IPS-15b (cell line): ENCODE results near the gene SLC43A3.
A peak's percentile ranks its signal among the peaks of the same experiment; 100 is the strongest.

Source experiments
- H3K27me3 ChIP-seq: one replicate; pipeline ENCODE4 v1.6.1; 2013; ENCODE audit warnings: low read length; ENCODE audit not compliant: control insufficient read depth, insufficient read depth
- H3K36me3 ChIP-seq: one replicate; pipeline ENCODE4 v1.6.1; 2013; ENCODE audit warnings: low read length; ENCODE audit not compliant: control insufficient read depth, insufficient read depth
- H3K4me1 ChIP-seq: one replicate; pipeline ENCODE4 v1.6.1; 2013; ENCODE audit warnings: mild to moderate bottlenecking, low read length; ENCODE audit not compliant: control insufficient read depth, insufficient read depth
- H3K4me3 ChIP-seq: one replicate; pipeline ENCODE4 v1.5.1; 2013; ENCODE audit warnings: low read depth, low read length
- H3K9ac ChIP-seq: one replicate; pipeline ENCODE4 v1.6.1; 2013; ENCODE audit warnings: low read depth, mild to moderate bottlenecking, low read length
- H3K9me3 ChIP-seq: one replicate; pipeline ENCODE4 v1.6.1; 2013; ENCODE audit warnings: mild to moderate bottlenecking, low read length; ENCODE audit not compliant: control insufficient read depth, insufficient read depth

The SLC43A3 gene

DNA sequence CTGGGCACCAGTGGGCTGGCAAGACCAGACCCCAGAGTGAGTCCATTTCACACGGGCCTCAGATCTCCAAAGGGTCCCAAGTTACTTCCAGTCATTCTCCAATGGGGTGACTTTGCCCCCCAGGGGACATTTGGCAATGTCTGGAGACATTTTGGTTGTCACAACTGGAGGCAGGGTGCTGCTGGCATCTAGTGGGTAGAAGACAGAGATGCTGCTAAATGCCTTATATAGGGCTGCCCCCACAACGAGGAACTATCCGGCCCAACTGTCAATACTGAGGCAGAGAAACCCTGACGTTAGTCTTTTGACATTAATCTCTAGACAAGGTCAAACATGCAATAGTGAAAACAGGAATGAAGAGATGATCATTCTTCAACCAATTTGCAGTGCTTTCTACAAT is 39.8 kb upstream of the SLC43A3 start:
- Histone ChIP-seq H3K9me3 (no peaks in the 10 kb centered on the region), H3K4me3 (no peak overlapping the region), H3K27me3 (peaks cover 36% of the 10 kb centered on the region), H3K4me1 (peaks cover 24% of the 10 kb centered on the region), H3K9ac (no peak overlapping the region), H3K36me3 (peaks cover 8% of the 10 kb centered on the region)

DNA sequence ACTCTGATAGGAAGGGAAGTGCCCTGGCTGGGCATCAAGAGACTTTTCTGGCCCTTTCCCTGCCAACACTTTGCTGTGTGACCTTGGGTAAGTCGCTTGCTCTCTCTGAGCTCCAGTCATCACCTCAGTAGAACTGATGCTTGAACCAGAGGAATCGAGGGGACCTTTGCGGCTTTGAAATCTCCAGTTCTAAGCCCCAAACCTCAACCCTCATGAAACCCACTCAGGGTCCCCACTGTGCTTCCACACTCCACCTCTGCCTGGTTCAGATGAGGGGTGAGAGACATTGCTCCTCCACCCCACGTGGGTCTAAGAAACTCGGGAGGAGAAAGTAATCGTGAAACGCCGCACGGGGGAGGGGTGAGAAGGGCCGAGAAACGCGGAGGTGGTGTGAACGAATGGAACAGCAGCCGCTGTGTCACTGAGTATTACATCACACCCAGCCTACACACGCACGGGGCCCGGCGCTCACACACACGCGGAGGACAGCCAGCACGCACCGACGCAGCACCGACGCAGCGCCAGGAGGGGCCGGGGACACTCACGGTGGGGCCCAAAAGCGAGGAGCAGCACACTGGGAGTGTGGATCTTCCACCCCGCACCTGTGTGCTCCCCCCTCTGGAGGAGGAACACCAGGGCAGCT is 37.7 kb upstream of the SLC43A3 start:
- Histone ChIP-seq H3K9ac (no peak overlapping the region), H3K4me3 (peak overlapping the region; percentile 4), H3K4me1 (peaks cover 24% of the 10 kb centered on the region)

DNA sequence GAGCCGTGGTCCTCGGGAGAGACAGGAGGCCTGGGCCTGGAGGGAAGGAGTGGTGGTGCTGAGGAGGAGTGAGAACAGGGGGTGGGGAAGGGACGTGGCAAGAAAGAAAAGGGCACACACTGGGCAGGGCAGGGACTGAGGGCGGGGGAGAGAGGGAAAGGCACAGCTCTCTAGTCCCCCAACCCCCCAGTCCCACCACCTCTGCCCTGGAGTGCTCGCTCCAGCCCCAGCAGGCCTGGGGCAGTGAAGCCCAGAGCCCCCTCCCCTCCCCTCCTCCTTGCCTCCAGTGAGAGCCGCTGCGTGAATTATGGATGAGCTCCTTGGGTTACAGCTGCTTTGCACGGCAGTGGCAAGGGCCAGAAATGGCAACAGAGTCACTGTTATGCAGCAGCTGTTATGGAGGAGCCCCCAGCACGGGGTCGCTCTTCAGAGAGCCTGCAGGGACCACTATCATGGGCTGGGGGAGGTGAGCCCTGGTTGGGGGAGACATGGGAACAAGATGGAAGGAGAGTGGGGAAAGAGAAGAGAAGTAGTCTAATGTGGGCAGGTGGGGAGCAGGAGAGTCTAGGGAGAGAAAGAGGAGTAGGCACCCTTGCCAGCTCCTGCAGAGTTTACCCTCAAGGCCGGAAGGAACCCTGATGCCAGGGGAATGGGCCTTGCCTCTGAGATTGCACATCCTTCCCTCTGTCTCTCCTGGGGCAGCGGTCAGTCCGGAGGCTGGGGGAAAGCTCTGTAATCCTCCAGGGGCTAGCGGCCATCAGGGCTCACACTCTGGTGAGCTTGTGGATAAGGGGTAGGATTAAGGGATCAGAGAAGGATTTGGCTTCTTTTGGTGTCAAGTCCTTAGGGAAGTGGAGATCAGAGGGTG is 37.0 kb upstream of the SLC43A3 start:
- Histone ChIP-seq H3K9ac (no peak overlapping the region), H3K27me3 (peaks cover 50% of the 10 kb centered on the region), H3K4me1 (peaks cover 24% of the 10 kb centered on the region), H3K9me3 (no peaks in the 10 kb centered on the region), H3K36me3 (no peaks in the 10 kb centered on the region), H3K4me3 (no peak overlapping the region)

More for the DNA sequence above, 37.7 kb upstream of the SLC43A3 start:
- Histone ChIP-seq H3K27me3 (peaks cover 42% of the 10 kb centered on the region), H3K36me3 (peaks cover under 1% of the 10 kb centered on the region), H3K9me3 (no peaks in the 10 kb centered on the region)

DNA sequence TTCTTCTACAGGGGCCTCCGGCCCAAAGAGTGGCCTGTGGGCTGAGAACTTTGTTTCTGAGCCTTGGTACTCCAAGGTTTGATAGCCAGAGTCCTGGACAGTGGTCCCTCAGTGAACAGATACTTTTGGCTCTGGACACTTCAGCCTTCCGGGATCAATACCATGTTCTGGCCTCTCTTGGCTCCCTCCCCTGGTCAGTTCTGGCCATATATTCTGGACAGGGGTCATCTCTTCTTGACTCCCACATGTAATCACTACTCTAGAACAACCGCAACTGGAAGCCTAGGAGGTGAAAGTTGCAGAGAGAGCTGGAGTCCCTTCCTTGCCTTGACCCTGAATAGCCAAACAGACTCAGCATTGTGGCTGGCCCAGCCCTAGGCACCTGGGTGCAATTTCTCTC is 35.7 kb upstream of the SLC43A3 start:
- Histone ChIP-seq H3K4me3 (peak overlapping the region; percentile 10), H3K9me3 (no peaks in the 10 kb centered on the region), H3K4me1 (peaks cover 22% of the 10 kb centered on the region), H3K36me3 (no peaks in the 10 kb centered on the region), H3K27me3 (peaks cover 56% of the 10 kb centered on the region), H3K9ac (no peak overlapping the region)

DNA sequence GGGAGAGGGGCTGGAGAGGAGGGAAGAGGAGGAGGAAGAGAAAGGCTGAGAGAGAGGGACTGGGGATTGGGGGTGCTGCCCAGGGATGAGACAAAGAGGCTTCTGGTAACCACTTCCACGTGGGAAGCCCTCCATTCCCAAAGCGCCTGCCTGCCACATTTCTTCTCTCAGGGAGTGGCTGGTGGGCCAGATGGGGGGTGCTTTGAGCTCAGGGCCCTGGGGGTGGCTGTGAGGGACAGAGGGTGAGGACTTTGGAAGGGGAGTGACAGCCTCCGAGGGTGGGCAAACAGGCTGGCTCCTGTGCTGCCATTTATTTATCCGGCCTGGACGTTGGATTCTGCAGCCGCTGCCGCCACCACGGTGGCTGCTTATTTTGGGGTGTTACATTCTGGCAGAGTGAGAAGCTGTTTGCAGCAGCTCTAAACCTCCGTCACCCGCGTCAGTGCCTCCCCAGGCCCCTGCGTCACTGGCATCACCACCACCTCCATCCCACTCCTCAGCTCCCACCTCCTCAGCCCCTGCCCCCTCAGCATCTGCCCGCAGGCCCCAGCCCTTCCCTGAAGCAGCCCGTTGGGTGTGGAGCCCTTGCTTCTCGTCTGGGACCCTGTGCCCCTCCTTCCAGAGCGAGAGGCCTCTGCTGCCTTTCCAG is 35.0 kb upstream of the SLC43A3 start:
- Histone ChIP-seq H3K9ac (no peak overlapping the region), H3K4me1 (peaks cover 26% of the 10 kb centered on the region), H3K36me3 (no peaks in the 10 kb centered on the region), H3K27me3 (peaks cover 58% of the 10 kb centered on the region), H3K4me3 (peak overlapping the region; percentile 57), H3K9me3 (no peaks in the 10 kb centered on the region)

DNA sequence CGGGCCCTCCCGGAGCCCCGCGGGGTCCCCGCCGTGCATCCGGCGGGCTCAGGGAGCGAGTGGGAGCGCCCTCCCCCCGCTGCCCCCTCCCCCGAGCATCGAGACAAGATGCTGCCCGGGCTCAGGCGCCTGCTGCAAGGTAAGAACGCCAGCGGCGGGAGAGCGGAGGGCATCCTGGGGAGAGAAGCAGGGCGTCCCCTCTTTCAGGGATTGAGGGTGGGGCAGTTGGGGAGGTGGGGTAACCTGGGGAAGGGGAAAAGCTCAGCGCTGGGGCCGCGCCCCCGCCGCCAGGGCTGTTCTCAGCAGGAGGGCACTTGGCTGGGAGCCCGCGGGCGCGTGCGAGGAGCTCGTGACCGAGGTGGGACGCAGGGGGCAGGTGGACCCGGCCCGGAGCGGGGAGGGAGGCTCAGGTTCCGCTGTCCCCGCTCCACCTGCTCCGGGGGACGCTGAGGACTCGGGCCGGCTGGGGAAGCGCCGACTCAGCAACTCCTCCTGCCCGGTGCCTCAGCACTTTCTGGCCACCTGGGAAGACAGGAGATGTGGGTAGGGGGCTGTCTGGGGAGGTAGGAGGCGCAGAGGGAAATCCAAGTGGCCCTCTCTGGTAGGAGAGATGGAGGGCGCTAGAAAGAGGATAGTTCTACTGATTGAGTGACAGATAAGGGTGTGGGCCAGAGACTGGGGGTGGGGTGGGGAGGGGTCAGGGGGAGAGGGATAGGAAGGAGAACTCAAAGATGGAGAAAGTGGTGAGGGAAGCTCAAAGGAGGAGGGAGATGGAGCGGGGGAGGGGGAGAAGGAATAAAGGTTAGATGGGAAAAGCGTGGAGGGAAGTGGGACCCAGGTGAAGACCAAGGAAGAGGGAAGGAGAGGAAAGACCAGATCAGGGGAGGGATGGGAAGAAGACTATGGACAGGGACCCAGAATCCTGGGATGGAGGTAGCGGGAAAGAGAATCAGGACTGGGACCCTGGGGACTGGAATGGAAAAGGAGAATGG is 34.1 kb upstream of the SLC43A3 start:
- H3K9ac ChIP-seq, result no peak overlapping the region
- peak overlapping the region; percentile 85 for H3K4me3 ChIP-seq
- H3K27me3 ChIP-seq, result peaks cover 56% of the 10 kb centered on the region
- peaks cover 28% of the 10 kb centered on the region for H3K4me1 ChIP-seq
- H3K9me3 ChIP-seq, result no peaks in the 10 kb centered on the region
- no peaks in the 10 kb centered on the region for H3K36me3 ChIP-seq

DNA sequence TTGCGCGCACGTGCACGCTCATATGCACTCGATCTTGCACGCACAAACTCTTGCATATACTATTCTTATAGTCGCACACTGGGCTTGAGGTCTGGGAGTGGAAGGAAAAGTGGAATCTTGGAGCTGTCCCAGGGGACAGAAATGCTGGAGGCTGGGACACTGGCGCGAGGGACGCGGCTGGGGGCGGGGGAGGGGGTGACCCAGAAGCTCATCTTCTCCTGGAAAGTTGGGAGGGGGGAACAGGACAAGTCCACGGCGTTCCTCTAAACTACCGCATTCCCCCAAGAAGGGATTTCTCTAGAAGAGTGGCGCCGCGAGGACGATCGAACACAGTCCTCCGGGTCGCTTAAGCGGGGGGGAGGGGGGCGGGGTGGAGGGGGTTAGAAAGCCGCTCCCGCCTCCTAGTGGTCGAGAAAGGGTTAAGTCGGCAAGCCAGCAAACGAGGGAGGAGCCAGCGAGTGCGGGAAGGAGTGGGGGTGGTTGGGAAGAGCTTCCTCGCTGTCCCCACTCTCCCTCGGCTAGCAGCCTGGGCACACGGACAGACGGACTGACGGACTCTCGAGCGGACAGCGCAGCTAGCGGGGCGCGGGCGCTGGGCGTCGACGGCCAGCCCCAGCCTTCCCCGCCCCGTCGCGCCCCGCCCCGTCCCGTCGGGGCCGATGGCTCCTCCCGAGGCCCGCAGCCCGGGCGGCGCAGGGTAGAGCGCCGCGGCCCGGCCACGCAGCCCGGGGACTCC is 33.3 kb upstream of the SLC43A3 start, which contains the start of gene RTN4RL2:
Gene RTN4RL2 (plus strand): TSS at position 507 of the 736 bp plus-strand sequence. CDS start 338 bp downstream, outside the sequence.
- H3K4me3 ChIP-seq, result peak within 1 kb of the TSS; percentile 85
- H3K36me3 ChIP-seq, result no peaks in the 10 kb centered on the region
- peaks cover 58% of the 10 kb centered on the region for H3K27me3 ChIP-seq
- H3K9ac ChIP-seq, result peak within 1 kb of the TSS; percentile 65
- H3K9me3 ChIP-seq, result no peaks in the 10 kb centered on the region
- peaks cover 28% of the 10 kb centered on the region for H3K4me1 ChIP-seq

DNA sequence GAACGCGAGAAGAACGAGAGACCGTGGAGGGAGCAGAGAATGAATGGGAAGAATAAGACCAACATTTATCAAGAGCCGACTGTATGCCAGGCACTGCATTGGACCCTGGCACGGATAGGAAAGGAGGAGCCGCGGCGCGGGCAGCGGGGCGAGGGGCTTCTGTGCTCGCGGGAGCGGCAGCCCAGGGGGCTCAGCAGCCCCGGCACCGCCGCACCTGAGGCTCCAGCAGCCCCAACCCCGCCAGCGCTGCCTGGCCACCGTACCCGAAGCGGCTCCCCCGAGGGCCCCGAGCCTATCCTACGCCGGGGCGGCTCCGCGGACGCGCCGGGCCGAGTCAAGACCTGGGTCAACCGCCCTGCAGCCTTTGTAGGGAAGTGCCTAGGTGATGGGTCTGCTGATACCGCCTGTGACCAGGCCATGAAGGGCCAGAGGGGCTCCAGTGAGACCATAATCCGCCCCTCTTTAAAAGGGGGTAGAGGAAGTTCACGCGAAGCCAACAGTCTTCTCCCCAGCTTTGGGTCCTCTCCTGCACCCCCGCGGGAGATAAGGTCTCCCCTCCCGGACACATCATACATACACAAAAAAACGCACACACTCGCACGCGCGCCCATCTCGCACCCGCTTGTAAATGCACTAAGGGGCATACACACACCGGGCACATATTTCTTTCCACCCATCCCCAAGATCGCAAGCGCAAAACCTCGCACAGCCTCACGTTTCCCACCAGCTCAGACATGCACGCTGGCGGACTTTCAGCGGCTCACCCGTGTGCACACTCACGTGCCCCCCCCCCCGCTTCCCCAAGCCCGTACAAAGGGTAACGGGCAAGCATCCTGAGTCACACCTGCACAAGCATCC is 32.5 kb upstream of the SLC43A3 start:
- H3K4me3 ChIP-seq, result peak overlapping the region; percentile 85
- peak overlapping the region; percentile 65 for H3K9ac ChIP-seq

DNA sequence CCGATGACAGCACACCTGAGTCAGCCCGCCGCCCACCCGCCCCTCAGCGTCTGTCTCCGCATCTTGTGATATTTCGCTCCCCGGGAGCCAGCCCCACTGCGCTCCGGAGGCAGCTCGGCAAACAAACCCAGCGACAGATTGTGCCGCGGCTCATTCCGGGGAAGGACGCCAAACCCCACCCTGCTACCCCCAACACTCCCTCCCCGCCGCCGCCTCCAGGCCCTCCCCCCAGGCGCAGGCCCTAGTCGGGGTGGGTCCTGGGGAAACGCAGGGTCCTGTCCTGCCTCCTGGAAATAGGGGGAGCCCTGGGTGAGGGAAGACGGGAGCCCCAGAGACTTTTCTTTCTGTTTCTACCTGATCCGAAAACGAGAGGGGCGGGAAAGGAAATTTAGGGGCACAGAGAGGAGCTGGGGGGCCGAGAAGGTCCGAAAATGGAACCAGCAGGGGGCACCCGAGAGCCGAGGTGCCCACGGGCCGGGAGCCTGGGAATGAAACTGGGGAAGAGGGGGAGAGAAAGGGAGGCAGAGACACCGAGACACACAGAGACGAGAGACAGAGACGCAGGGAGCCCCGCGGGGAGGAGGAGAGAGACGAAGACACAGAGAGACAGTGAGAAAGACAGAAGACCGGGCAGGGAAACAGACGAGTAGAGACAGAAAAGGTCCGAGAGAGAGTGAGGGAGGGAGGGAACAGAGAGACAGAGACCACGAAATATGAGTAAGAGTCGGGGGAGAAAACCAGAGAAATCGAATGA is 31.7 kb upstream of the SLC43A3 start:
- Histone ChIP-seq H3K9ac (no peak overlapping the region), H3K27me3 (peaks cover 44% of the 10 kb centered on the region)

More for the DNA sequence above, 32.5 kb upstream of the SLC43A3 start:
- Histone ChIP-seq H3K27me3 (peaks cover 50% of the 10 kb centered on the region), H3K4me1 (peaks cover 24% of the 10 kb centered on the region), H3K9me3 (no peaks in the 10 kb centered on the region), H3K36me3 (no peaks in the 10 kb centered on the region)

More for the DNA sequence above, 31.7 kb upstream of the SLC43A3 start:
- Histone ChIP-seq H3K9me3 (no peaks in the 10 kb centered on the region), H3K4me3 (peak overlapping the region; percentile 85), H3K36me3 (no peaks in the 10 kb centered on the region), H3K4me1 (peaks cover 19% of the 10 kb centered on the region)
